Lower leg skin (tissue), 4 donors: ENCODE results near the gene HSP90AA1. TPM values are rescaled to one million over a fixed set of nuclear protein-coding genes. Genes with fewer than 3 reads are reported as not detected.

ENCODE experiments used
- DNase-seq, 2 donors: peaks; one replicate each; pipeline ENCODE4 v3.0.0-alpha.2; 2019; ENCODE audit warnings: low spot score in 2 of 2
- H3K4me3 ChIP-seq: fragments of 200-600 bp; sonication (generic); 2 replicates; pipeline ENCODE4 v1.5.1; 2017; ENCODE audit warnings: mild to moderate bottlenecking, low read depth; ENCODE audit not compliant: poor library complexity, severe bottlenecking
- CTCF ChIP-seq, 3 donors: fragments of 450-650 bp; IDR thresholded peaks; one replicate each; pipeline ENCODE4 v1.5.1; 2016; ENCODE audit warnings: antibody characterized with exemption in 3 of 3, mild to moderate bottlenecking in 3 of 3, moderate library complexity in 2 of 3
- POLR2A ChIP-seq, 2 donors: fragments of 450-650 bp; IDR thresholded peaks; one replicate each; pipeline ENCODE4 v1.6.1; 2016 to 2017; ENCODE audit warnings: antibody characterized with exemption in 2 of 2, mild to moderate bottlenecking in 1 of 2, moderate library complexity in 1 of 2
- WGBS, 2 donors: methylation state at CpG; one replicate each; pipeline ENCODE4 v1.1.5; 2018; 5-methylcytosine and 5-hydroxymethylcytosine counted together
- intact Hi-C: fragments of 100-400 bp; cut with DNase I; formaldehyde crosslinking; loops from one replicate; pipeline ENCODE4 v1.15.0; 2023; ENCODE audit warnings: low total_unique reads
- total RNA-seq, 4 donors: library from RNA; depleted of rRNA; stranded (reverse); fragments of >200 nt; gene quantifications; one replicate each; pipeline ENCODE4 v1.1.0, GENCODE V29; 2016

The HSP90AA1 gene
- total RNA-seq, 4 donors from 2014 or later: 196 to 301 (median 255) TPM

- no peak overlapping the region for H3K4me3 ChIP-seq
- intact Hi-C loops: loop anchor here (10.0 kb wide), 1 partner anchor 51 kb away; no protein-coding TSS in a partner anchor
- no peak for TF ChIP-seq CTCF (IDR thresholded peaks at IDR 0.05)
- no peak for TF ChIP-seq POLR2A (IDR thresholded peaks at IDR 0.05)
- WGBS, 2 donors: 75 to 82% methylated on average over 22 of the region's 22 CpGs
- DNase-seq: no peak
These were observed 43.4 kb downstream of the HSP90AA1 start for GRCh38 chr14:102043251-102044025.

- DNase-seq: no peak
These were observed 44.1 kb downstream of the HSP90AA1 start for GRCh38 chr14:102042699-102043098.

GRCh38 chr14:102040153-102040552, 46.7 kb downstream of the HSP90AA1 start:
- H3K4me3 ChIP-seq: no peak overlapping the region
- TF ChIP-seq CTCF (IDR thresholded peaks at IDR 0.05): no peak
- TF ChIP-seq POLR2A (IDR thresholded peaks at IDR 0.05): no peak
- intact Hi-C loops: loop anchor here (10.0 kb wide), 1 partner anchor 55 kb away; no protein-coding TSS in a partner anchor
- no peak for DNase-seq
- whole genome bisulfite sequencing, 2 donors: 94 to 95% methylated on average over 13 of the region's 13 CpGs

More at GRCh38 chr14:102042699-102043098, 44.1 kb downstream of the HSP90AA1 start:
- intact Hi-C loops: loop anchor here (10.0 kb wide), 1 partner anchor 52 kb away; no protein-coding TSS in a partner anchor
- no peak for TF ChIP-seq CTCF (IDR thresholded peaks at IDR 0.05)
- TF ChIP-seq POLR2A (IDR thresholded peaks at IDR 0.05): no peak
- no peak overlapping the region for H3K4me3 ChIP-seq
- 90 to 92% methylated on average over 8 of the region's 9 CpGs for WGBS, 2 donors

GRCh38 chr14:102039157-102039556, 47.7 kb downstream of the HSP90AA1 start:
- intact Hi-C loops: no loop called here
- 93 to 97% methylated on average over 16 of the region's 16 CpGs for WGBS, 2 donors
- no peak for TF ChIP-seq POLR2A (IDR thresholded peaks at IDR 0.05)
- no peak for TF ChIP-seq CTCF (IDR thresholded peaks at IDR 0.05)
- no peak overlapping the region for H3K4me3 ChIP-seq
- no peak for DNase-seq

- no peak overlapping the region for H3K4me3 ChIP-seq
- DNase-seq: no peak
- intact Hi-C loops: no loop called here
- no peak for TF ChIP-seq CTCF (IDR thresholded peaks at IDR 0.05)
- TF ChIP-seq POLR2A (IDR thresholded peaks at IDR 0.05): no peak
- WGBS, 2 donors: 47 to 49% methylated on average over 1 of the region's 1 CpG
These were observed 49.2 kb downstream of the HSP90AA1 start for GRCh38 chr14:102037686-102038085.
